Lung (tissue), 12 donors: Measurements from ENCODE around the gene LMBR1. TPM values are rescaled to one million over a fixed set of nuclear protein-coding genes. Genes with fewer than 3 reads are reported as not detected.

Experiments used
- ATAC-seq: fragments of 200-7000 bp; cut with Tn5 transposase; one replicate; pipeline ENCODE4 v1.9.1; 2020; ENCODE audit warnings: moderate number of reproducible peaks; ENCODE audit not compliant: insufficient read depth, low FRiP score
- DNase-seq, 3 donors: peaks; one replicate each; pipeline ENCODE4 v3.0.0-alpha.2; 2013 to 2017
- H3K27ac ChIP-seq, 2 donors: one replicate each; pipeline ENCODE4 v1.5.1; 2013; ENCODE audit warnings: mild to moderate bottlenecking in 2 of 2, moderate library complexity in 2 of 2, control low read depth in 1 of 2, inconsistent platforms in 1 of 2, low read depth in 1 of 2, low read length in 1 of 2
- H3K27me3 ChIP-seq, 3 donors: one replicate each; pipeline ENCODE4 v1.5.1; 2013; ENCODE audit warnings: low read length in 2 of 3; ENCODE audit not compliant: control insufficient read depth in 3 of 3, insufficient read depth in 3 of 3
- H3K36me3 ChIP-seq, 4 donors: one replicate each; pipeline ENCODE4 v1.5.1; 2013; ENCODE audit warnings: low read length in 4 of 4, mild to moderate bottlenecking in 1 of 4, moderate library complexity in 1 of 4; ENCODE audit not compliant: control insufficient read depth in 4 of 4, insufficient read depth in 4 of 4
- H3K4me1 ChIP-seq, 5 donors: one replicate each; pipeline ENCODE4 v1.5.1; 2013; ENCODE audit warnings: low read length in 5 of 5, mild to moderate bottlenecking in 2 of 5, moderate library complexity in 1 of 5; ENCODE audit not compliant: control insufficient read depth in 5 of 5, insufficient read depth in 5 of 5
- H3K4me3 ChIP-seq: one replicate; pipeline ENCODE4 v1.5.1; 2013; ENCODE audit warnings: mild to moderate bottlenecking, control low read depth, moderate library complexity
- H3K9ac ChIP-seq, 2 donors: one replicate each; pipeline ENCODE4 v1.5.1; 2013; ENCODE audit warnings: low read length in 2 of 2, control low read depth in 1 of 2; ENCODE audit not compliant: insufficient read depth in 1 of 2
- H3K9me3 ChIP-seq, 4 donors: one replicate each; pipeline ENCODE4 v1.5.1; 2013; ENCODE audit warnings: low read length in 3 of 4, mild to moderate bottlenecking in 1 of 4, moderate library complexity in 1 of 4; ENCODE audit not compliant: control insufficient read depth in 4 of 4, insufficient read depth in 3 of 4
- CTCF ChIP-seq: IDR thresholded peaks from 2 replicates; pipeline ENCODE4 v1.5.1; 2012; ENCODE audit warnings: mild to moderate bottlenecking; ENCODE audit errors: control extremely low read depth, extremely low read depth
- WGBS, 2 donors: extraction: QIAGEN DNeasy Blood & Tissue Kit; methylation state at CpG; one replicate each; pipeline ENCODE4 v1.1.7; 2013; 5-methylcytosine and 5-hydroxymethylcytosine counted together
- polyA plus RNA-seq, 2 donors: library from polyadenylated mRNA; stranded (reverse); fragments of 200-250 nt; gene quantifications; one replicate each; pipeline ENCODE4 v1.2.1, GENCODE V29; 2013
- total RNA-seq, 2 donors: library from RNA; depleted of rRNA in 1 of 2; stranded (reverse); fragments of >200 nt in 1 of 2; gene quantifications; one replicate each; pipeline ENCODE4 v1.2.1, GENCODE V29; 2014 to 2021
- donor health status: control.
- donor health status: control.
- donor health status: Bipolar disorder and iron deficiency.
- donor health status: healthy.
- donor health status: DM: yes; HTN: yes; CAD: no.

The LMBR1 gene
- total and polyA plus RNA-seq, 4 donors, result 9.7 to 119 (median 45.0) TPM

- no peaks in the 10 kb centered on the region for H3K9me3 ChIP-seq
- no peak overlapping the region for H3K9ac ChIP-seq
- WGBS, 2 donors, result 73 to 94% methylated on average over 1 of the region's 1 CpG
- ATAC-seq (no peak), DNase-seq (no peak)
- no peak overlapping the region for H3K4me3 ChIP-seq
- H3K27me3 ChIP-seq, result no peaks in the 10 kb centered on the region
- H3K36me3 ChIP-seq, result no peaks in the 10 kb centered on the region
- H3K27ac ChIP-seq, result no peak overlapping the region
- TF ChIP-seq CTCF, result no peak
- peaks cover 0 to 10% (median 0%) of the 10 kb centered on the region in 5 donors for H3K4me1 ChIP-seq
Observed at GRCh38 chr7:156898938-156899337, 6.0 kb upstream of the LMBR1 start.

GRCh38 chr7:156897673-156898072 lies 4.7 kb upstream of the LMBR1 start:
- no peaks in the 10 kb centered on the region for H3K27me3 ChIP-seq
- H3K36me3 ChIP-seq, result no peaks in the 10 kb centered on the region
- WGBS, 2 donors, result 61 to 80% methylated on average over 8 of the region's 8 CpGs
- H3K27ac ChIP-seq, result no peak overlapping the region
- H3K9me3 ChIP-seq, result no peaks in the 10 kb centered on the region
- H3K4me3 ChIP-seq, result no peak overlapping the region
- H3K4me1 ChIP-seq, result peaks cover 0 to 8% (median 0%) of the 10 kb centered on the region in 5 donors
- no peak for TF ChIP-seq CTCF
- no peak overlapping the region for H3K9ac ChIP-seq
- DNase-seq (no peak), ATAC-seq (no peak)

GRCh38 chr7:156896388-156897022 lies 3.5 kb upstream of the LMBR1 start:
- Histone ChIP-seq H3K9ac (no peak overlapping the region), H3K4me3 (no peak overlapping the region), H3K4me1 (peaks cover 0 to 8% (median 0%) of the 10 kb centered on the region in 5 donors), H3K27me3 (no peaks in the 10 kb centered on the region), H3K9me3 (no peaks in the 10 kb centered on the region), H3K36me3 (no peaks in the 10 kb centered on the region), H3K27ac (no peak overlapping the region)
- no peak for TF ChIP-seq CTCF
- no peak for ATAC-seq
- 54 to 72% methylated on average over 5 of the region's 5 CpGs for WGBS, 2 donors
- DNase-seq, result no peak
